IPS DF 6.9 (cell line): ENCODE measurements around the gene ZNF564.
"Not testable (repeated sequence)": the region's sequence is repeated elsewhere in the genome, so short reads cannot be mapped to it uniquely, and the experiment has no call there.

Experiments
- DNase-seq: peaks from one replicate; pipeline ENCODE4 v3.0.0-alpha.2; 2013; ENCODE audit warnings: low read depth, low spot score
- H3K27ac ChIP-seq: one replicate; pipeline ENCODE4 v1.5.1; 2013; ENCODE audit warnings: low read length, control low read depth
- H3K27me3 ChIP-seq: 2 replicates; pipeline ENCODE4 v1.6.1; 2013; ENCODE audit warnings: mild to moderate bottlenecking, low read length; ENCODE audit not compliant: control insufficient read depth, insufficient read depth
- H3K36me3 ChIP-seq: 2 replicates; pipeline ENCODE4 v1.6.1; 2013; ENCODE audit warnings: low read length; ENCODE audit not compliant: control insufficient read depth, insufficient read depth
- H3K4me1 ChIP-seq: 2 replicates; pipeline ENCODE4 v1.6.1; 2013; ENCODE audit warnings: low read length; ENCODE audit not compliant: control insufficient read depth, insufficient read depth
- H3K4me3 ChIP-seq: 2 replicates; pipeline ENCODE4 v1.5.1; 2013; ENCODE audit warnings: mild to moderate bottlenecking, low read length
- H3K9me3 ChIP-seq: 2 replicates; pipeline ENCODE4 v1.6.1; 2013; ENCODE audit warnings: low read length, inconsistent platforms; ENCODE audit not compliant: control insufficient read depth, insufficient read depth
- WGBS: extraction: QIAGEN DNeasy Blood & Tissue Kit; methylation state at CpG from one replicate; pipeline ENCODE4 v1.1.7; 2013; ENCODE audit warnings: mixed read lengths, missing lambda C conversion rate; ENCODE audit not compliant: insufficient read length, insufficient coverage; 5-methylcytosine and 5-hydroxymethylcytosine counted together

The ZNF564 gene

GRCh38 chr19:12513531-12514061, 37.7 kb downstream of the ZNF564 start:
- Histone ChIP-seq H3K9me3 (0 out of 2 replicates have a peak, but pooled peaks cover 1% of the 10 kb centered on the region), H3K4me1 (no peaks in the 10 kb centered on the region), H3K36me3 (no peaks in the 10 kb centered on the region; the same call in 1 of the 2 replicates), H3K27me3 (no peaks in the 10 kb centered on the region), H3K27ac (no peak overlapping the region), H3K4me3 (no peak overlapping the region)
- no peak for DNase-seq
- no CpG with 5 or more reads among the region's 35 CpGs for whole genome bisulfite sequencing

- H3K36me3 ChIP-seq: no peaks in the 10 kb centered on the region
- no peak overlapping the region for H3K27ac ChIP-seq
- H3K27me3 ChIP-seq: no peaks in the 10 kb centered on the region
- no peak overlapping the region for H3K4me3 ChIP-seq
- H3K9me3 ChIP-seq: no peaks in the 10 kb centered on the region
- WGBS: no CpG with 5 or more reads among the region's 4 CpGs
- no peaks in the 10 kb centered on the region for H3K4me1 ChIP-seq
- no peak for DNase-seq
Observed at GRCh38 chr19:12497032-12497431, 54.2 kb downstream of the ZNF564 start.

- no peak overlapping the region for H3K4me3 ChIP-seq
- no peaks in the 10 kb centered on the region for H3K4me1 ChIP-seq
- H3K27me3 ChIP-seq: no peaks in the 10 kb centered on the region
- H3K27ac ChIP-seq: no peak overlapping the region
- no peaks in the 10 kb centered on the region for H3K9me3 ChIP-seq
- no peaks in the 10 kb centered on the region for H3K36me3 ChIP-seq
- WGBS: no CpG with 5 or more reads among the region's 6 CpGs
- no peak for DNase-seq
Observed at GRCh38 chr19:12496480-12496879, 54.8 kb downstream of the ZNF564 start.

GRCh38 chr19:12495002-12495802, 56.1 kb downstream of the ZNF564 start:
- Histone ChIP-seq H3K36me3 (no peaks in the 10 kb centered on the region), H3K4me3 (peak overlapping the region; percentile 23), H3K4me1 (no peaks in the 10 kb centered on the region), H3K27me3 (no peaks in the 10 kb centered on the region), H3K9me3 (no peaks in the 10 kb centered on the region), H3K27ac (no peak overlapping the region)
- no CpG with 5 or more reads among the region's 51 CpGs for WGBS
- peak; percentile 92 for DNase-seq

- no peaks in the 10 kb centered on the region for H3K4me1 ChIP-seq
- WGBS: no CpG with 5 or more reads among the region's 3 CpGs
- H3K36me3 ChIP-seq: no peaks in the 10 kb centered on the region
- H3K9me3 ChIP-seq: no peaks in the 10 kb centered on the region
- DNase-seq: no peak
- H3K4me3 ChIP-seq: no peak overlapping the region
- no peaks in the 10 kb centered on the region for H3K27me3 ChIP-seq
- no peak overlapping the region for H3K27ac ChIP-seq
Observed at GRCh38 chr19:12494260-12494860, 56.9 kb downstream of the ZNF564 start.

- H3K4me3 ChIP-seq, DNase-seq, H3K27ac ChIP-seq, H3K27me3 ChIP-seq, H3K36me3 ChIP-seq, H3K9me3 ChIP-seq, H3K4me1 ChIP-seq: not testable (repeated sequence)
- WGBS: no CpG with 5 or more reads among the region's 1 CpG
Observed at GRCh38 chr19:12486265-12486783, 65.0 kb downstream of the ZNF564 start.

GRCh38 chr19:12485571-12485970, 65.7 kb downstream of the ZNF564 start:
- DNase-seq: no peak

GRCh38 chr19:12485052-12485416, 66.2 kb downstream of the ZNF564 start:
- H3K27ac ChIP-seq: no peak overlapping the region
- no peaks in the 10 kb centered on the region; the same call in 1 of the 2 replicates for H3K9me3 ChIP-seq
- no CpG with 5 or more reads among the region's 11 CpGs for WGBS
- no peaks in the 10 kb centered on the region for H3K27me3 ChIP-seq
- H3K4me3 ChIP-seq: peak overlapping the region; percentile 63; the same call in 1 of the 2 replicates
- no peaks in the 10 kb centered on the region for H3K36me3 ChIP-seq
- no peaks in the 10 kb centered on the region for H3K4me1 ChIP-seq
- DNase-seq: no peak

More at GRCh38 chr19:12485571-12485970, 65.7 kb downstream of the ZNF564 start:
- no peak overlapping the region for H3K27ac ChIP-seq
- no CpG with 5 or more reads among the region's 3 CpGs for WGBS
- H3K27me3 ChIP-seq: no peaks in the 10 kb centered on the region
- no peaks in the 10 kb centered on the region; the same call in 1 of the 2 replicates for H3K9me3 ChIP-seq
- no peaks in the 10 kb centered on the region for H3K4me1 ChIP-seq
- no peak overlapping the region for H3K4me3 ChIP-seq
- no peaks in the 10 kb centered on the region for H3K36me3 ChIP-seq

- DNase-seq: peak; percentile 84
- H3K4me3 ChIP-seq: peak within 1 kb of the TSS; percentile 73; the same call in 1 of the 2 replicates
- no peak within 1 kb of the TSS for H3K27ac ChIP-seq
- no peaks in the 10 kb centered on the region for H3K27me3 ChIP-seq
- no CpG with 5 or more reads among the region's 53 CpGs for WGBS
- H3K4me1 ChIP-seq: no peaks in the 10 kb centered on the region
- H3K36me3 ChIP-seq: no peaks in the 10 kb centered on the region
- no peaks in the 10 kb centered on the region; the same call in 1 of the 2 replicates for H3K9me3 ChIP-seq
Observed at GRCh38 chr19:12484371-12485051, 66.8 kb downstream of the ZNF564 start, which contains the start of gene ZNF709. ZNF709 (minus strand) TSS chr19:12484816; CDS start chr19:12484657, 159 bp downstream.

GRCh38 chr19:12484011-12484370, 67.3 kb downstream of the ZNF564 start:
- WGBS: no CpG with 5 or more reads among the region's 13 CpGs
- H3K36me3 ChIP-seq: no peaks in the 10 kb centered on the region
- H3K9me3 ChIP-seq: no peaks in the 10 kb centered on the region; the same call in 1 of the 2 replicates
- no peaks in the 10 kb centered on the region for H3K27me3 ChIP-seq
- H3K27ac ChIP-seq: no peak overlapping the region
- peak overlapping the region; percentile 73; the same call in 1 of the 2 replicates for H3K4me3 ChIP-seq
- DNase-seq: no peak
- H3K4me1 ChIP-seq: no peaks in the 10 kb centered on the region
